HAP-1 (cell line): Measurements from ENCODE around the gene ERVW-1.
"Not testable (repeated sequence)": the region's sequence is repeated elsewhere in the genome, so short reads cannot be mapped to it uniquely, and the experiment has no call there.

Experiments used
- DNase-seq, 2 experiments: peaks; one replicate each; pipeline ENCODE4 v3.0.0-alpha.2; 2016 to 2020; ENCODE audit warnings: low spot score in 2 of 2
- H3K27me3 ChIP-seq: fragments of 250-450 bp; sonication (Bioruptor Pico); 2 replicates; pipeline ENCODE4 v1.5.1; 2020; ENCODE audit warnings: low read depth, mild to moderate bottlenecking, moderate library complexity
- H3K36me3 ChIP-seq: fragments of 250-450 bp; sonication (Bioruptor Pico); replicated peaks from 2 replicates; pipeline ENCODE4 v1.5.1; 2020; ENCODE audit warnings: mild to moderate bottlenecking
- H3K4me1 ChIP-seq: fragments of 250-450 bp; sonication (Bioruptor Pico); 2 replicates; pipeline ENCODE4 v1.5.1; 2020; ENCODE audit warnings: mild to moderate bottlenecking
- H3K4me3 ChIP-seq: fragments of 250-450 bp; sonication (Bioruptor Pico); 2 replicates; pipeline ENCODE4 v1.5.1; 2020; ENCODE audit warnings: mild to moderate bottlenecking, moderate library complexity
- H3K9me3 ChIP-seq: fragments of 250-450 bp; sonication (Bioruptor Pico); 2 replicates; pipeline ENCODE4 v1.5.1; 2020; ENCODE audit warnings: mild to moderate bottlenecking, moderate library complexity
- in situ Hi-C: fragments of 300-500 bp; cut with MboI; formaldehyde crosslinking; loops from 3 replicates; pipeline ENCODE4 v1.14.3; 2020; ENCODE audit warnings: low sequenced_read_pairs, inconsistent platforms, mixed read lengths

ERVW-1 gene

GRCh38 chr7:92485267-92485892 lies 7.6 kb upstream of the ERVW-1 start:
- peaks cover 22% of the 10 kb centered on the region for H3K36me3 ChIP-seq
- H3K27me3 ChIP-seq: no peaks in the 10 kb centered on the region
- no peak overlapping the region for H3K4me3 ChIP-seq
- H3K9me3 ChIP-seq: no peaks in the 10 kb centered on the region
- in situ Hi-C loops: no loop called here
- no peaks in the 10 kb centered on the region for H3K4me1 ChIP-seq
- no peak for DNase-seq

- H3K36me3 ChIP-seq: peaks cover 13% of the 10 kb centered on the region
- DNase-seq, H3K27me3 ChIP-seq, in situ Hi-C loops, H3K4me1 ChIP-seq, H3K4me3 ChIP-seq, H3K9me3 ChIP-seq: not testable (repeated sequence)
Observed at GRCh38 chr7:92484226-92484625, 6.5 kb upstream of the ERVW-1 start.

GRCh38 chr7:92483624-92484023 lies 5.9 kb upstream of the ERVW-1 start:
- H3K27me3 ChIP-seq, in situ Hi-C loops, H3K4me1 ChIP-seq, H3K4me3 ChIP-seq, DNase-seq, H3K9me3 ChIP-seq: not testable (repeated sequence)
- H3K36me3 ChIP-seq: peaks cover 11% of the 10 kb centered on the region

GRCh38 chr7:92479146-92479545 lies 1.4 kb upstream of the ERVW-1 start:
- H3K4me3 ChIP-seq, H3K36me3 ChIP-seq, H3K9me3 ChIP-seq, in situ Hi-C loops, DNase-seq, H3K4me1 ChIP-seq, H3K27me3 ChIP-seq: not testable (repeated sequence)

- Histone ChIP-seq H3K4me3 (no peak overlapping the region), H3K9me3 (no peaks in the 10 kb centered on the region), H3K36me3 (no peaks in the 10 kb centered on the region), H3K4me1 (no peaks in the 10 kb centered on the region), H3K27me3 (no peaks in the 10 kb centered on the region)
- DNase-seq: no peak
- in situ Hi-C loops: no loop called here
Observed at GRCh38 chr7:92478711-92479110, 965 bp upstream of the ERVW-1 start.

GRCh38 chr7:92478095-92478494 lies 349 bp upstream of the ERVW-1 start:
- no peak for DNase-seq
- H3K4me1 ChIP-seq: no peaks in the 10 kb centered on the region
- H3K36me3 ChIP-seq: no peaks in the 10 kb centered on the region
- no peak overlapping the region for H3K4me3 ChIP-seq
- no peaks in the 10 kb centered on the region for H3K9me3 ChIP-seq
- H3K27me3 ChIP-seq: no peaks in the 10 kb centered on the region
- in situ Hi-C loops: no loop called here

- H3K4me1 ChIP-seq, DNase-seq, H3K27me3 ChIP-seq, H3K36me3 ChIP-seq, H3K9me3 ChIP-seq, in situ Hi-C loops, H3K4me3 ChIP-seq: not testable (repeated sequence)
Observed at GRCh38 chr7:92475851-92476590, 1.7 kb downstream of the ERVW-1 start.

GRCh38 chr7:92475261-92475770 lies 2.4 kb downstream of the ERVW-1 start:
- in situ Hi-C loops, DNase-seq, H3K4me1 ChIP-seq: not testable (repeated sequence)

GRCh38 chr7:92473989-92474388 lies 3.8 kb downstream of the ERVW-1 start:
- in situ Hi-C loops, DNase-seq, H3K4me1 ChIP-seq, H3K27me3 ChIP-seq, H3K9me3 ChIP-seq, H3K4me3 ChIP-seq, H3K36me3 ChIP-seq: not testable (repeated sequence)

More at GRCh38 chr7:92475261-92475770, 2.4 kb downstream of the ERVW-1 start:
- H3K9me3 ChIP-seq, H3K27me3 ChIP-seq, H3K4me3 ChIP-seq, H3K36me3 ChIP-seq: not testable (repeated sequence)

GRCh38 chr7:92468589-92468988 lies 9.2 kb downstream of the ERVW-1 start:
- in situ Hi-C loops, DNase-seq, H3K27me3 ChIP-seq, H3K4me1 ChIP-seq, H3K4me3 ChIP-seq, H3K36me3 ChIP-seq, H3K9me3 ChIP-seq: not testable (repeated sequence)

GRCh38 chr7:92466682-92467081 lies 11.1 kb downstream of the ERVW-1 start:
- H3K9me3 ChIP-seq: no peaks in the 10 kb centered on the region
- no peaks in the 10 kb centered on the region for H3K27me3 ChIP-seq
- H3K36me3 ChIP-seq: no peaks in the 10 kb centered on the region
- in situ Hi-C loops: no loop called here
- H3K4me1 ChIP-seq: no peaks in the 10 kb centered on the region
- H3K4me3 ChIP-seq: no peak overlapping the region
- DNase-seq: no peak

- H3K4me1 ChIP-seq: no peaks in the 10 kb centered on the region
- no peak for DNase-seq
- no peak overlapping the region for H3K4me3 ChIP-seq
- no peaks in the 10 kb centered on the region for H3K36me3 ChIP-seq
- no peaks in the 10 kb centered on the region for H3K9me3 ChIP-seq
- in situ Hi-C loops: no loop called here
- H3K27me3 ChIP-seq: no peaks in the 10 kb centered on the region
Observed at GRCh38 chr7:92464515-92464914, 13.2 kb downstream of the ERVW-1 start.

- no peak for DNase-seq
- no peaks in the 10 kb centered on the region for H3K9me3 ChIP-seq
- no peak overlapping the region for H3K4me3 ChIP-seq
- H3K36me3 ChIP-seq: peaks cover 9% of the 10 kb centered on the region
- no peaks in the 10 kb centered on the region for H3K27me3 ChIP-seq
- H3K4me1 ChIP-seq: no peaks in the 10 kb centered on the region
- in situ Hi-C loops: no loop called here
Observed at GRCh38 chr7:92462560-92462959, 15.2 kb downstream of the ERVW-1 start.
